Measurements from ENCODE around the gene POC5.
"Not testable (repeated sequence)": the region's sequence is repeated elsewhere in the genome, so short reads cannot be mapped to it uniquely, and the experiment has no call there.

The POC5 gene

GRCh38 chr5:75706016-75706415 is 11.2 kb downstream of the POC5 start:
- DNase-seq (ENCODE audit: low read depth): no peak

DNA sequence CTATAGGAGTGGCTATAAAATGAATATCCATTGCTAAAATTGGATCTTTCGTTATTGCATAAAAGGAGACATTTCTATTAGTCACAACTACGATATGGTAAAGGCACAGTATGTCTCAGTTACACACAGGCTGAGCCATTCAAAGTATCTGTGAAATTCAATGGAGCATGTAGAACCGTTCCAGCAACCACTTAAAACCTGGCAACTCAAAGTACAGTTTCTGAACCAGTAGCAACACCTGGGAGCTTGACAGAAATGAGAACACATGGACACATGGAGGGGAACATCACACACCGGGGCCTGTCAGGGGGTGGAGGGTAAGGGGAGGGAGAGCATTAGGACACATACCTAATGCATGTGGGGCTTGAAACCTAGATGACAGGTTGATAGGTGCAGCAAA is 15.4 kb downstream of the POC5 start:
- DNase-seq (ENCODE audit: low read depth): no peak

DNA sequence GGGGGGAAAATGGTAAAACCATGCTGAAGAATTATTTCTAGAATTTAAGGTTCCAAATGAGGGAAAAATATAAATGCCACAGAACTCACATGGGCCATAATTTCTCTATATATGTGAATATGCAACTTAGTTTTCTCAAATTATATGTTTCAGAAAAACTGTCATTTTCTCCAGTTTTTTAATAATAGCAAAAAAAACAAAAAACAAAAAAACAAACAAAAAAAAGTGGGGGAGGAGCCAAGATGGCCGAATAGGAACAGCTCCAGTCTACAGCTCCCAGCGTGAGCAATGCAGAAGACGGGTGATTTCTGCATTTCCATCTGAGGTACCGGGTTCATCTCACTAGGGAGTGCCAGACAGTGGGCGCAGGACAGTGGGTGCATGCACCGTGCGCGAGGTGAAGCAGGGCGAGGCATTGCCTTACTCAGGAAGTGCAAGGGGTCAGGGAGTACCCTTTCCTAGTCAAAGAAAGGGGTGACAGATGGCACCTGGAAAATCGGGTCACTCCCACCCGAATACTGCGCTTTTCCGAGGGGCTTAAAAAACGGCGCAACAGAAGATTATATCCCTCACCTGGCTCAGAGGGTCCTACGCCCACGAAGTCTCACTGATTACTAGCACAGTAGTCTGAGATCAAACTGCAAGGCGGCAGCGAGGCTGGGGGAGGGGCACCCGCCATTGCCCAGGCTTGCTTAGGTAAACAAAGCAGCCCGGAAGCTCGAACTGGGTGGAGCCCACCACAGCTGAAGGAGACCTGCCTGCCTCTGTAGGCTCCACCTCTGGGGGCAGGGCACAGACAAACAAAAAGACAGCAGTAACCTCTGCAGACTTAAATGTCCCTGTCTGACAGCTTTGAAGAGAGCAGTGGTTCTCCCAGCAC is 21.5 kb downstream of the POC5 start:
- DNase-seq (ENCODE audit: low read depth): not testable (repeated sequence)

DNA sequence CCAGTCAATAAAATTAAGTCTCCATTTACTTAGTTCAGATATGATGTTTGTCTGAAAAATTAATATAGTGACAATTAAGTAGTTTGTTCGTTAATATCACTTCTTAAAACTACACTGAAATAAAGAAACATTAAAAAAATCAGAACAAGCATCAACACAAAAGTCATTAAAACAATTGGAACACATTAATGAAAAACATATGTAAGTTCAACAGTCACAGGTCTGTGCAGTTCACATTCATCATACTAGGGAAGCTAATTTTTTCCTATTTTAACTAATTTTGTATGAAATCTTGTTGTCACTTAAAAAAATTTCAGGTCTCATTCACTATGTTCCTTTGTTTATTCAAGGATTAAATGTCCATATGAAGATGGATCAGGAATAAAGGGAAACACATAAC is 22.5 kb downstream of the POC5 start:
- no peak for DNase-seq (ENCODE audit: low read depth)

GRCh38 chr5:75690669-75691068 is 26.6 kb downstream of the POC5 start:
- DNase-seq (ENCODE audit: low read depth): no peak

GRCh38 chr5:75686480-75686879 is 30.8 kb downstream of the POC5 start:
- no peak for DNase-seq (ENCODE audit: low read depth)

GRCh38 chr5:75685141-75685540 is 32.1 kb downstream of the POC5 start:
- no peak for DNase-seq (ENCODE audit: low read depth)

DNA sequence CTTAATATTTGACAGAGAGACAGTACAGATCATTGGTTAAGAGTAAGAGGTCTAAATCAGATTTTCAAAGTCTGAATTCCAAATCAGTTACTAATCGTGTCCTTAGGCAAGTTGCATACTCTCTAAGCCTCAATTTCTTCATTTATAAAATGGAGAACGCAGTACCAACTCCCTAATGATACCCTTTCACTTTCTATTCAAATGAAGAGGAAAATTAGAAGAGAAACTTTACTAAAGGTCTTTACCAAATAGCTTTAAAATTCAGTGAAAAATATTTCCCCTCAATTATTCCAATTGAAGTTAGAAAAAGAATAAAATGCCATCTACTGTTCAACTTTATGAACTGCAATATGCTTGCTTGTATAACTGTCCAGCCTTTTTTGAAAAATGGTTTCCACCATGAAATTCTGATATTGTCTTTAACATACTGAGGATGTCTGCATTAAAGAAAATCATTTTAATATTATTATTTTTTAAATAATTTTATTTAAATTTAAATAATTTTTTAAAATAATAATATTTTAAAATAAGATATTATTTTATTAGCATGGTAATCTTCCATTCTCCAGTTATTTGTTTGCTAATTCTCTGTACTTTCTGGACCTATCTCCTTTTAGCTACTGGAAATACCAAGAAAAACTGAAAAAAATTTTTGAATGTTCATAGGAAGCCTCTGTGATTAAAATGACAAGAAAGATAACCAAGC is 36.0 kb downstream of the POC5 start:
- no peak for DNase-seq (ENCODE audit: low read depth)

DNA sequence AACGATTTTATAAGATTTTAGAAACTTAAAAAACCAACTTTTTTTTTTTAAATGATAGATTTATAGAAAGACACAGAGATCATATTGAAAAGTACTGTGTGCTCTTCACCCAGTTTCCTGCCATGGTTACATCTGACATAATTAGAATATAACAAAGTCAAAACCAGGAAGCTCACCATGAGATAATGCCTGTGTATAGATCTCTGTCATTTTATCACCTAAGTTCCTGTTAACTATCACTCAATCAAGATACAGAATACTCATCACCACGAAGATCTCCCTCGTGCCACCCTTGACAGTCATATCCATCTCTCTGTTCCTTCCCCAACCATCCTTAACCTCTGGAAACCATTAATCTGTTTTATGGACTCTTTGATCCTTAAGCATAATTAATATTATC is 39.1 kb downstream of the POC5 start:
- no peak for DNase-seq (ENCODE audit: low read depth)

- DNase-seq (ENCODE audit: low read depth): no peak
Measured at GRCh38 chr5:75677607-75678006, 39.6 kb downstream of the POC5 start.

DNA sequence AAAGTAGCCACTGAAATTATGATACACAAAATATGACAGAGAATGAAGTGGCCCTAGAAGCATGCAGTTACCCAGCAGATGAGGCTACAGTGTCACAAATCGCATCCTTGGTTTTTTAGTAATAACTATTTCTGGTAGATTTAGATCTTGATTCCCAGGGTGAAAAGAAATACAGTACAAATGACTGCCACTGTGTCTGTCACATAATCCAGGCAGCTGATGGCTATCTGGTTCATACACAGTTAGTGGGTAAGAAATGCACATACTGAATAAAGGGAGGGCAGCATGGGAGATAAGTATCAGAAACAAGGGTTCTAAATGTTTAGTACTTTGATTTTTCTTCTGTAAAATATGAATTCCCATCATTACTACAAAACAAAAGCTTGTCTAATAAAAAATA is 41.5 kb downstream of the POC5 start:
- DNase-seq (ENCODE audit: low read depth): no peak

DNA sequence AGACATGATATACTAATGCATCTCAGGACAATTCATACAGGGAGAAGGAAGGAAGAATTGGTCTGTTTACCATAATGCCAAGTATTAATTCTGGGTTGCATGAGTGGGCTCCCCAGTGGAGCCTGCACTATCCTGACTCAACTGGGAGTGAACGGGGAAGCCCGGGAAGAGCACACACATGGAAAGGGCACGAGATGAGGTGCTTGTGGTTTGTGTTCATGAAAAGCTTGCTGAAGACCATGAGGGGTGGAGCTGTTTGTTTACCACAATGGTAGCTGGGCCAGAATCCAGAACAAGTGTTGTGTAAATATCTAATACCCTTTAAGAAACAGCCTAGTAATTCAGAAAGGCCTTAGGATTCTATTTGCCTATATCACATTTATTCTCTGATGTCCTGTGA is 44.6 kb downstream of the POC5 start:
- DNase-seq (ENCODE audit: low read depth): no peak

- no peak for DNase-seq (ENCODE audit: low read depth)
Measured at GRCh38 chr5:75671506-75671905, 45.7 kb downstream of the POC5 start.

DNA sequence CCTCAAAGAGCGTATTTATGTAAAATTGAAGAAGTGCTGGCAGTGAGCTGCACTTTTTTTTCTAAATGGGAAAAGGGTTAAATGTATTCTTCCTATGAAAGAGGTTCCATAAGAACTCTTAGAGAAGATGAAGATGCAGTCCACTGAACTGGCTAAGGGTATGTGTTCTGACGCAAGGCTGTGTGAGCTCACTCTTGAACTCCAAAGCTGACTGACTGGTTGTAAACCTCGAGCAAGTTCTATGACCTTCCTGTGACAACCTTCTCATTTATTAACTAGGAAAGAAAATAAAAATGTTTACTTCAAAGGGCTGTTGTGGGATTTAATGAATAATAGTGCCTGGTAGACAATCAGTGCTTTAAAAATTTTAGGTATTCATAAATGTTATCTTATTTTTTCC is 46.7 kb downstream of the POC5 start:
- DNase-seq (ENCODE audit: low read depth): no peak

GRCh38 chr5:75668977-75669689 is 48.1 kb downstream of the POC5 start:
- DNase-seq (ENCODE audit: low read depth): peak; percentile 21

DNA sequence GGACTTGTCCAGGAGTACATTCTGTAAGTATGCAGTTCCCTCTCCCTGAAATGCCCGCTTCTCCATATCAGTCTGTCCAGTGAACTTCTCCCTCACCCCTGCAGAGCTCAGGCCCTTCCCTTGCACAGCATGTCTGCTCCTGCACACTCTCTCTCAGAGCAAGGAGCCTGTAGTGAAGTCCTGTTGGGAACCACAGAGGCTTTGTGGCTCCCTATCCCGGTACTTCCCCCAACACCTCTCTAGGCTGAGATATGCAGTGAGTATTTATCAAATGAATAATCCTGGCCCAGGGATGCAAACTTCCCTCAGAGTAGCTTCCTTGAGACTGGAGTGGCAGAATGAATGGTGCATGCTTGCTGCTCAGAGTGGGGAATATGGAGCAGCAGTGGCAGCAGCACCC is 48.8 kb downstream of the POC5 start:
- DNase-seq (ENCODE audit: low read depth): no peak

GRCh38 chr5:75667586-75667985 is 49.7 kb downstream of the POC5 start:
- no peak for DNase-seq (ENCODE audit: low read depth)

- DNase-seq (ENCODE audit: low read depth): no peak
Measured at GRCh38 chr5:75666801-75667200, 50.4 kb downstream of the POC5 start.

DNA sequence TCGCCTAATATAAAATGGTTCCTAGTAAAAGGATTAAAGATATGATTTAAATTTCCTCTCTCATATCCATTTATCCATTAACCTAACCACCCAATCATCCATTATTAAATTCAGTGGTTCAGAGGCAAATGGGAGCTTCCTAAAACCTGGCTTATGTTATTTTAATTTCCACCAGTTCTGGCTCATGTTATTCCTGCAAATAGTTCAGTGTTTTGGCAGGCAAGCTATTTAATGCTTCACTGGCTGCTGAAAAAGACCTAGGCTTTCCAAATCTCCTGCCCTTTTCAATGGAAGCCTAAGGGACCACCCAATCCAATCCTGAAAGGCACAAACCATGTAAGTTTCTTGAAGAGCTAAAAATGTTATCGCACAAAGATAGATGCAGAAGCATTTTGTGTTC is 52.3 kb downstream of the POC5 start:
- DNase-seq (ENCODE audit: low read depth): no peak

DNA sequence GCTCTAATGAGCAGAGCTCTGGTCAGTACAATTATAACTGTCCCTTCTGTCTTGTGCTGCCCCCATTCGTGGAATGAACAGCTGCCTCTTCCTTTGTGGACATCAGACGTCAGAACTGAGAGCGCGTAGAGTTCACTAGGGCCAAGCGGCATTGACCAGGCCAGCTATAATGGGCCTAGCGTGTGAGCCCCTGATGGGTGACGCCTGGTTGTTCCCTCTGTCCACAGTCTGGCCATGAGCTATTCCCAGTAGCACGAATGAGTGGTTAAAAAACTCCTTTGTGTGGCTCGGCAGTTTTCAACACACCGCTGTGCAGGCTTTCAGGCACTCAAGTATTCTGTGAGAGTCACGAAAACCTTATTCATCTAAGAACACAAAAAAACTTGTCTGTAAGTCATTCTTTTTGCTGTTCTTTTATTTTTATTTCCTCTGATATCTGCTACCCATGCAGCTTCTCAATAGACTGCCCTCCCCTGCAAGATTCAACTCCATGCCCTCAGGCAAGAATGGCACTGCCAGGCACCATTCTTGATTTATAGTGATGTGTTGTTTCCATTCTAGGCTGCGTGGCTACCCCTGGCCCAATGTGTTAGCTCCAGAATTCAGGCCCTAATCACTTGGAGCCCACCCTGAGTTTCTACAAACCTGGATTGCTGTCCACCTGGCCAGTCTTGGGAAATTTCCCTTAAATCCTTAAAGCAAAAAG is 53.5 kb downstream of the POC5 start:
- no peak for DNase-seq (ENCODE audit: low read depth)

DNA sequence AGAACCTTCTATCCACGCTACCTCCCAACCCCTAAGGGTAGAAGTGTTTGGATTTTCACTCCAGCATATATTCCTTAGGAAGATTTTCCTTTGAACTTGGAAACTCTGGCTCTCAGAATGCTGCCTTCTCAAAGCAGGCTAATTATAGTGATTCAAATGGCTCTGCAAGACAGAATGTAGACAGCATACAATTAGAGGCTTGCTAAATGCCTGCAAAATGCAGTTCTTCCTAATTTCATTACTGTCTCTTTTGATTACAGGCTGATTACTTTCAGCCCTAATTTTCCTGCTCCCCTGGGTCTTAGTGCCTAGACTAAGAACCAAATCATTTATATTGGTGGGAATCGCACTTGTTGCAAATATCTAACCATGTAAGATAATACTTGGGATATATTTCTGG is 55.2 kb downstream of the POC5 start:
- DNase-seq (ENCODE audit: low read depth): no peak

All from activated gamma-delta T cell treated with anti-CD3 and anti-CD28 coated beads, Interleukin-2, amount 50 U/mL, for 16 hours (primary cell).